ENCODE results near the gene TMEM156.
"Not testable (repeated sequence)": the region's sequence is repeated elsewhere in the genome, so short reads cannot be mapped to it uniquely, and the experiment has no call there.

Gene TMEM156

DNA sequence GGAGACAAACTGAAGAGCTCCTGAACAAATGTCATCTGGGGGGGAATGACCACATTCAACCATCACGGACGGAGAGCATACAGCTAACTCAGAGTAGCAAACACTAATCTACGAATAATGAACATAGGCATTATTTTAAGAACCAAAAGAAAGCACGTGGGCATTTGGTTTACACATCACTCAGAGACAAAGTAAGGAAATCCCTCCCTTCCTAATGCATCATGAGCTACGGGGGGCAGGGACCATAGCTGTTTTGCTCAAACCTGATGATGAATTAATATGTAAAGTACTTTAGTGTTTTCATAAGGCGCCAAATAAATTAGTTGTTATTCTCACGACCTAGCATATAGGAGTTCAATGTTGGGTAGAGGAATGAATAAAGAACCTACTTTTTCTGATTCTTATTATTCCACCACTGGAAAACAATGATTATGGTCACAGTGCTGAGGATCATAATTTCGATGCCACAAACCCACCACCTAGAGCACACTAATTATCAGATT is 11.7 kb upstream of the TMEM156 start:
- DNase-seq (ENCODE audit: low read depth in 3 of 3, low spot score in 1 of 3) = no peak

DNA sequence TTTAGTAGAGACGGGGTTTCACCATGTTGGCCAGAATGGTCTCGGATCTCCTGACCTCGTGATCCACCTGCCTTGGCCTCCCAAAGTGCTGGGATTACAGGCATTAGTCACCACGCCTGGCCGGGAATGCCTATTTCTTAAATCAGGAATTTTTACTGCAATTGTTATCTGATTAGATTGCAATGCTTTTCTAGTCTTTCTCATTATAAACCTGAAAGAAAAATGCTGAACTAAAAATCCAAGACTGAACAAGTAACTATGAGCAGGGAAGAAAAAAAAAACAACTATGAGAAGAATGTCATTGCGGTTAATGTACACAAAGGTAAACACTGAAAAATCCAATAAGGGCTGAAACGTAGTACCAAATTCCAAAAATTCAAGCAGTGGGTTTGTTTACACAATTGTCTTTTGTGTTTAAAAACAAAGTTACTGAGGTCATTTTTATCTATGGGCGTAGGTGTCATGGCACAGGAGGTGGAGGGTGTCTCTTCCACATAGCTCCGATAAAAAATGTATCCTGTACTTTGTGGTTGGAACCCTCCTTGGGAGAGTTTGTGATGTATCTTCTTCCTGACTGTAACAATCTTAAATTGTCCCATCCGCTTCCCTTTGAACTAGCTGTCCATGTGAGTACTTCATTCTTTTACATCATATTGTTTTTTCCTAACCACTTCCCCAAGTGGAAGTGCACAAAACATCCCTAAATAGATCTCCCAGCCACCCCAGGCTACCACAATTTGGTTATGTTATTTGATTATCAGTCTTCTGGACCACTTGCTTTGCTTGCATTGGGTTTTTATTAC is 11.1 kb upstream of the TMEM156 start:
- no peak for DNase-seq (ENCODE audit: low read depth in 3 of 3, low spot score in 1 of 3)

DNA sequence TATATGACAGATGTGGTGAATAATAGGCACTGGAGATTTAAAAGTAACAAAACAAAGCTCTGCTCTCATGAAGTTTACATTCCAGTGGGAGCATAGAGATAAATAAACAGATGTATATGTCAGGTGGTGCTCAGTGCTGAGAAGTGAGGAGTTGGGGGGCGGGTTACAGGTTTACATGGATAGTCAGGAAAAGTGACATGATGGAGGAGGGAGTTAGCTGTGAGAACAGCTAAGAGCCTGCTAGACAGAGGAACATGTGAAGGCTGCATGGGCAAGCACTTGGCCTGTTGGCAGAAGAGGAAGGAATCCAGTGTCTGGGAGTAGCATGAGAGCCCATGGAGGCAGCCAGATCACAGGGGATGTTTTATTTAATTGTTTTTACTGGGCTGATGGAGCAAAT is 10.2 kb upstream of the TMEM156 start:
- DNase-seq (ENCODE audit: low read depth in 3 of 3, low spot score in 1 of 3) = no peak

DNA sequence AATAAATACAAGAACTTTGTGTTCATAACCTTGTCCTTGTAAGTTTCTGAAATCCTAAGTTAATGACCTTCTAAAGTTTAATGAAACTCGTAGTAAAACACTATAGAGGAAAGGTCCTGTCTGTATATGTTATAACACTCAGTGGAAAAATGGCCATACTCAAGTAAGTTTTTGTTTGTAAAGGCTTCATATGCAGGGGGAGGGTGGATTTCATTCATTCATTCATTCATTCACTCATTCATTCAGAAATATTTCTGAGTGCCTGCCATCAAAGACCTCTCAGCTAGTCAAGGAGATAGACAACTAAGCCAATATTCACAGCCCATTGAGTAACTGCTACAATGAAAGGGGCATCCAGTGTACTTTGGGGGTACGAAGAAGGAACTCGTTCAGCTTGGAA is 6.9 kb upstream of the TMEM156 start:
- DNase-seq (ENCODE audit: low read depth in 3 of 3, low spot score in 1 of 3) = no peak

DNA sequence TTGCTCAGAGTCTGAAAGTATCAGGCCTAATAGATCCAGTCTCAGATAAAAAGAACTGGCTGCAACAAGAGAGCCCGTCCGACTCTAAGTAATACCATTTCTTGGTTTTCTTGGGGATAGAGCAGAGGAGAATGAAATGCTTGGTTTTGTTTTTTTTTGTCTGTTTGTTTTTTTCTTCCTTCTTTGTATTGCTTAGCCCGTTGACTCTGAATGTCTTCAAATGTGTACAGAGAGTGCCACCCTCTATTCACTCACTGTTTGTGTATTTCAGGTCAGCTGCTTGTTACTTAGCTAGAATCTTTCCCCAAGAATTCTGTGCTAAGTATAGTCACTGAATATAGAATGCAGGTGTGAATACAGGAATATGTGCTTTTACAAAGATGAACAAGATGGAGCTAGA is 5.7 kb upstream of the TMEM156 start:
- DNase-seq (ENCODE audit: low read depth in 3 of 3, low spot score in 1 of 3) = no peak

DNA sequence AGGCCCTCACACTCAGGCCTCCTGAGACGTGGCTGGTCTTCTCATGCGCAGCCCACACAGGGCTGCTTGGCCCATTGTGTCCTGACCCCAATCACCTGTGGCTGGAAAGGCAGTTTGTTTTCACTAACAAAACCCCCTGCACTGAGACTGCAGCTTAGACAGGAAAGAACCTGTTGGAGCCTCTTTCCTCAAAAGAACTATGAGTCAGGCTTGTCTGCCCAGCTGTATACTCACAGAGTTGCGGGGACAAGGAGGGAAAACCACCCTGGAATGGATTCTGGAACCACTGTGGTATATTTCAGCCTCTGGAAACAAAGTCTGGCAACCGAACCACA is 5.2 kb upstream of the TMEM156 start:
- DNase-seq (ENCODE audit: low read depth in 3 of 3, low spot score in 1 of 3) = no peak

DNA sequence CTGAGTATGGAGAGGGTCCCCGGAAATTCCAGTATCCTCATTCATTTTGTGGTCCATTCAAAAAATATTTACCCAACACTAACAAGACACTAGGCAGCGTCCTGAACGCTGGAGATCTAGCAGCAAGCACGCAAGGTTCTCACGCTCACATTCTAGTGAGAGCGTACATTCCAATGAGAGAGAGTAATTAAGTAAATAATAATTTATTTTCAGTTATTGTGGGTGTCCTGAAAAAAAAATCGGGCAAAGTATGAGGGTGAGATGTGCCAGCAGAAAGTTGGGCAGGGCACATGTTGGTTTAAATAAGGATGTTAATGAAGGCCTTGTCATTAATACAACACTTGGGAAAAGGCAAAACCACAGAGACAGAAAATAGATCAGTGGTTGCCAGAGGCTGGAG is 4.0 kb upstream of the TMEM156 start:
- no peak for DNase-seq (ENCODE audit: low read depth in 3 of 3, low spot score in 1 of 3)

DNA sequence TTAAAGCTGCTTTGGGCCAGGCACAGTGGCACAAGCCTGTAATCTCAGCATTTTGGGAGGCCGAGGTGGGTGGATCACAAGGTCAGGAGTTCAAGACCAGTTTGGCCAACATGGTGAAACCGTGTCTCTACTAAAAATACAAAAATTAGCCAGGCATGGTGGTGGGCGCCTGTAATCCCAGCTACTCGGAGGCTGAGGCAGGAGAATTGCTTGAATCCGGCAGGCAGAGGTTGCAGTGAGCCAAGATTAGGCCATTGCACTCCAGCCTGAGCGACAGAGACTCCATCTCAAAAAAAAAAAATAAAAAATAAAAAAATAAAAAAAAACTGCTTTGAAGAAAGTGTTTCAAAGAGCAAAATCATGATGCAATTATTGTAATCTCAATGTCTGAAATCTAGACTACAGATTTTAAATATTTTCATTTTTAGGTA is 604 bp downstream of the TMEM156 start:
- DNase-seq (ENCODE audit: low read depth in 3 of 3, low spot score in 1 of 3) = not testable (repeated sequence)

DNA sequence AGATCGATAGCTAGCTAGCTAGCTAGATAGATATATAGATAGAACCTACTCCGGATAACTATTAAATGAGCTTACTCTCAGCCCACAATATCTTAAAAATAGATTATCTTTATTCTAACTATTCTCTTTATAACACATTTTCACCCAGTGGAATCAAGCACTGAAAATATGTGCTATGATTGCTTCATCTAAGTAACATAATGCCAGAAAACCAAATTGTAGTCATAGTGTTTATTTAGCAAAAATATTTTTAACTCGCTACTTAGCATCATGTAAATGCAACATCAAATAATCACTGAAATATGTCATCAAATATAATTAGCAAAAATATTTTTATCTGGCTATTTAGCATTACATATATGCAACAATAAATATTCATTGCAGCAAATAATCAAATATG is 1.5 kb downstream of the TMEM156 start:
- no peak for DNase-seq (ENCODE audit: low read depth in 3 of 3, low spot score in 1 of 3)

DNA sequence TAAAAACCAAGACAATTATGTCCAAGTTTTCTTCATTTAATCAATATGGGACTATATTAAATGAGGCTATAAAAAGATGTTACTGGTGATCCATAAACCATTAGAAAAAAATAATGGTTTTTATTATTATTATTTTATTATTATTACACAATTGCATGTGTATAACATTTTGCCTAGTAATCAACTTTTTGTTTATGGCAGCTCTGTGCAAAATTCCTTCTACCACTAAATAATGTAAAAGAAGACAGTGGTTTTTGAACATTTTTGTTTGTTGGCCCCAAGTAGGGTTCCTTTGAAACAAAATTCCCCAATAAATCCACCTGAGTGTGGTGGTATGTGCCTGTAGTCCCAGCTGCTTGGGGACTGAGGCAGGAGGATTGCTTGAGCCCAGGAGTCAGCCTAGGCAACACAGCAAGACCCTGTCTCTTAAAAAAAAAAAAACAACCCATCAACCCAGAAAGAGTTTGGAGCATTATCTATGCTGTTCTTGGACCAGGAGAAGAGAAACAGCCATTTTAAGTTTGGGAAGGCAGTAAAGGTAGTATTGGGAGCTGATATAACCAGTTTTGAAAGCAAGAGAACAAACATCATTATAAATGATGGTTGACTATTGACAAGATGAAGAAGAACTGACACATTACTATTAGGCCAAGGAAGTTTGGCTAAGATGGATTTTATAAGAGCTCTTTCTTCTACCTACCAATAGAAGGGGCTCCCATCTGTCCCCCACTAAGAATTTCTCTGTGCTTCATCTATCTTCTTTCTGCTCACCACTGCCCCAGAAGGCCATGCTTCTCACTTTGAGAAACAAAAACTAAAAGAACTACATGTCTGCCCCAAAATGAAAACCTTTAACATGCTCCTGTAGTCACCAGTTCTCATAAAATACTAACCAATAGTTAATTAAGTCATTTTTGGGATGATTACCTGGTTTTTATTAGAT is 2.2 kb downstream of the TMEM156 start:
- no peak for DNase-seq (ENCODE audit: low read depth in 3 of 3, low spot score in 1 of 3)

DNA sequence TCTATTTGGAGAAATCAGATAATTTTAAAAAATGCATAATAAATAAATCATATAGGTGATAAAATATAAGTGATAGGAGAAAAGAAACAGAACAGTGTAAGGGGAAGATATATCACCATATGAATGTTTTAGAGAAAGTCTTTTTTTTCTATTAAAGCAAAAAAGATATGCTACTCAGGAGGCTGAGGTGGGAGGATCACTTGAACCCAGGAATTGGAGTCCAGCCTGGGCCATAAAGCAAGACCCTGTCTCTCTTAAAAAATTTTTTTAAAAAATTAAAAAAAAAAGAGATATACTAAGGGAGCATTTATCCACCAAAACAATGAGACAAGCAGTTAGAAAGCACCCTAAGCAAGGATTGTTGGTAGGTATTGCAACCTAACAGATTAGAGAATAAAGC is 6.1 kb downstream of the TMEM156 start:
- DNase-seq (ENCODE audit: low read depth in 3 of 3, low spot score in 1 of 3) = no peak

DNA sequence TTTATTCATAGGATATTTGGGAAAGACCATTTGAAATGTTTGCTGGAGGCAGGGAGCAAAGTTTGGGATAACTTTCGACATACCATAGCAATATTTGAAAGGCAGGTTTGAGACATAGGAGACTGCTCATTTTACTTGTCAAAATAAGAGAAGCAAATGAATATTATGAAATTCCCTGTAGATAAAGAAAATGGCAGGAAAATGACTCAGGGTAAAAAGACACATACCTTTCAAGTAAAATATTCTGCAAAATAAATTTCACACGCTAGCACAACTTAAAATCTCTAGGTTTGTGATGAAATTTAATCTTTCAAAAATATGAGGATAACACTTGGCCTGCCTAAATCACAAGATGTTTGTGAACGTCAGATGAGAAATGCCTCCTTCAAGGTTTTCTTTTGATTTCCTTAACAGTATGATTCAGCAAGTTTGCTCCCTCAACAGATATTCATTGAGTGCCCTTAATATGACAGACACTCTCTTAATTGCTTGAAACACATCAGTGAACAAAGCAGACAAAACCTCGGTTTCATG is 6.6 kb downstream of the TMEM156 start:
- no peak for DNase-seq (ENCODE audit: low read depth in 3 of 3, low spot score in 1 of 3)

DNA sequence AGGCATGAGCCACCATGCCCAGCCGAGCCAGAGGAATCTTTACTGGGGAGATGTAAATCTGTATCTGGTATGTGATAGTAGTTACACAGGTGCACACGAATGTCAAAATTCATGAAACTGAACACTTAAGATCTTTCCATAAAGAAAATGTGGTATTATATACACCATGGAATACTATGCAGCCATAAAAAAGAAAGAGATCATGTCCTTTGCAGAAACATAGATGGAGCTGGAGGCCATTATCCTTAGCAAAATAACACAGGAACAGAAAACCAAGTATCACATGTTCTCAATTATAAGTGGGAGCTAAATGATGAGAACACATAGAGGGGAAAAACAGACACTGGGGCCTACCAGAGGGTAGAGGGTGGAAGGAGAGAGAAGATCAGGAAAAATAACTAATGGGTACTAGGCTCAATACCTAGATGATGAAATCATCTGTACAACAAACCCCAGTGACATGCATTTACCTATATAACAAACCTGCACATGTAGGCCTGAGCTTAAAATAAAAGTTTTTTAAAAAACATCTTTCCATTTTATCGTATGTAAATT is 7.8 kb downstream of the TMEM156 start:
- no peak for DNase-seq (ENCODE audit: low read depth in 3 of 3, low spot score in 1 of 3)

DNA sequence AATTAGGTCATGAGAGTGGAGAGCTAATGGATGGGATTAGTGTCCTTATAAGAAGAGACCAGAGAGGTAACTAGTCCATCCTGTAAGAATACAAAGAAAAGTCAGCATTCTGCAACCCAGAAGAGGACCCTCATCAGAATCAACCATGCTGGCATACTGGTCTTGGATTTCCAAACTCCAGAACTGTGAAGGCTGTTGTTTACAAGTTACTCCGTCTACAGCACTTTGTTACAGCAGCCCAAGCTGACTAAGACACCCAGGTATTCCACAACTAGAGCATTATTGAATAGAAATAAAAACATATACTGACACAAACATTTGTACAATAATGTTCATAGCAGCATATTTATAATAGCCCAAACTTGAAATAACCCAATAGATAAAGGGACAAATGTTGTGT is 9.2 kb downstream of the TMEM156 start:
- no peak for DNase-seq (ENCODE audit: low read depth in 3 of 3, low spot score in 1 of 3)

DNA sequence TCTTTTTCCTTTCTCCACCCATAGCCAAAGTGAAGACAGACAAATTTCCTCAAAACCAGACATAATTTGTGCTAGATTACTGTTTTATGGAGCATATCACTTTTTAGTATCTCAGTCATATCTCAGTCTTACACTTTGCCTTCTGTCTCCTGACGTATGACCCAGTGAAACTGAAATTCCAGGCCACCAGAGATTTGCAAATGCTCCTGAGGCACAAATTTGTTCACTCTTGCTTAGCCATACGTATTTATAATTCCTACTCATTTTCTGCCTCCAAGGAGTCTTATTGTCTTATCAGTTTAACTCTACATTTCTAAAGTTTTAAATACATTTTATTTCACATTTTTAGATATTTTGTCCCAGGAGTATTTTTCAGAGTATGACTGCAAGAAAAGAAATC is 10.0 kb downstream of the TMEM156 start:
- no peak for DNase-seq (ENCODE audit: low read depth in 3 of 3, low spot score in 1 of 3)

DNA sequence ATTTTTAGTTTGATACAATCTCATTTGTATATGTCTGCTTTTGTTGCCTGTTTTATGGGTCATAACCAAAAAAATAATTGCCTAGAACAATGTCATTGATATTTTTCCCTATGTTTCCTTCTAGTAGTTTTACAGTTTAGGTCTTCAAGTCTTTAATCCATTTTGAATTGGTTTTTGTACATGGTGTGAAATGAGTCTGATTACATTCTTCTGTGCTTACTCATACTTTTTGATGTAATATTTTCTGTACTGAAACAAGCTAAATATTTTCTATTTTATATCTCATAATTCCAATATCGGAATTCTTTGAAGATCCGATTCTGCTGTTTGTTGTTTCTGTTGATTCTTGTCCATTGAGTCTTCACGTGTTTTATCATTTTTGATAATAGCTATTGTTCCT is 10.6 kb downstream of the TMEM156 start:
- no peak for DNase-seq (ENCODE audit: low read depth in 3 of 3, low spot score in 1 of 3)

DNA sequence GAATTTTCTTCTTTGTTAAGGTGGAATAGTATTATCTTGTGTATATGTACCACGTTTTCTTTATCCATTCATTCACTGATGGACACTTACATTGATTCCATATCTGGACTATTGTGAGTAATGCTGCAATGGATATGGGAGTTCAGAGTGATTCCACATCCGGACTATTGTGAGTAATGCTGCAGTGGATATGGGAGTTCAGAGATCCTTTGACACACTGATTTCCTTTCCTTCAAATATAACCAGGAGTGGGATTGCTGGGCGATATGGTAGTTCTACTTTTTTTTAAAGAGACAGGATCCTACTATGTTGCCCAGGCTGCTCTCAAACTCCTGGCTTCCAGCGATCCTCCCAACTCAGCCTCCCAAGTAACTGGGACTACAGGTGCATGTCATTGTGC is 12.1 kb downstream of the TMEM156 start:
- DNase-seq (ENCODE audit: low read depth in 3 of 3, low spot score in 1 of 3) = no peak

DNA sequence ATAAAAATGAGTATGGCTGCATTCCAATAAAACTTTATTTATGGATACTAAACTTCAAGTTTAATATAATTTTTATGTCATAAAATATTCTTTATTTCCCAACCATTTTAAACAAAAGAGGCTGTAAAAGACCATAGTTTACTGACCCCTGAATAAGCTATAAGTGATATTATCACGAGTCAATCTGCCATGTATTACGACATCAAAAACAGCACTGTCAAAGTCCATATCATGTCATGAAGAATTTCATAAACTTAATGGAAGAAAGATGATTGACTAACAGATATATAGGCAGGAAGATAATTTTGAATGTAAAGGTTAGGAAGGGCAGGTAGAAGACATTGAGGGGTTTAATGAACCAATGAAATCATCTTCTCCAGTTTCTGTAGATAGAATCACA is 18.2 kb downstream of the TMEM156 start:
- no peak for DNase-seq (ENCODE audit: low read depth in 3 of 3, low spot score in 1 of 3)

DNA sequence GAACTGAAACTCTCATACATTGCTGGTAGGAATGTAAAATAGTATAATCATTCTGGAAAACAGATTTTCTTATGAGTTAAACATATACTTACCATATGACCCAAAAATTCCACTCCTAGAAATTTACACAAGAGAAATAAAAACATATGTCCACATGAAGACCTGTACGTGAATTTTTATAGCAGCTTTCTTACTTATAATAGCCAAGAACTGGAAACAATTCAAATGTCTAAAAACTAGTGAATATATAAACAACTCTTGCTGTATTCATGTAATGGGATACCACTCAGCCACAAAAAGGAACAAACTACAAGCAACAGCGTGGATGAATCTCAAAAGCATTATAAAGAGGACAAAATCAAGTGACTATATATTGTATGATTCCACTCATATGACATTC is 27.5 kb downstream of the TMEM156 start:
- DNase-seq (ENCODE audit: low read depth in 3 of 3, low spot score in 1 of 3) = no peak

DNA sequence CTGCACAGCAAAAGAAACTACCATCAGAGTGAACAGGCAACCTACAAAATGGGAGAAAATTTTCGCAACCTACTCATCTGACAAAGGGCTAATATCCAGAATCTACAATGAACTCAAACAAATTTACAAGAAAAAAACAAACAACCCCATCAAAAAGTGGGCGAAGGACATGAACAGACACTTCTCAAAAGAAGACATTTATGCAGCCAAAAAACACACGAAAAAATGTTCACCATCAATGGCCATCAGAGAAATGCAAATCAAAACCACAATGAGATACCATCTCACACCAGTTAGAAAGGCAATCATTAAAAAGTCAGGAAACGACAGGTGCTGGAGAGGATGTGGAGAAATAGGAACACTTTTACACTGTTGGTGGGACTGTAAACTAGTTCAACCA is 30.2 kb downstream of the TMEM156 start:
- DNase-seq (ENCODE audit: low read depth in 3 of 3, low spot score in 1 of 3) = not testable (repeated sequence)

DNA sequence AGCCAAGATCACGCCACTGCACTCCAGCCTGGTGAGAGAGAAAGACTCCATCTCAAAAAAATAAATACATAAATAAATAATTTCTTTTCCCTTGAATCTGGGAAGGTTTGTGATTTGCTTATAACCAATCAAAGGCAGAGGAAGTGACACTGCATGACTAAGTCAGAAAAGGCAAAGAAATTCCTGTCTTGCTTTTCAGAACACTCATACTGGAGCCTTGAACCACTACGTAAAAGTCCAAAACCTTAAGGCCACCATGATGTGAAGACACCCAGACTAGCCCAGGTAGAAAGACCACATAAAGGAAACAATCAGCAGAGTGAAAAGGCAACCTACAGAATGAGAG is 36.6 kb downstream of the TMEM156 start:
- no peak for DNase-seq (ENCODE audit: low read depth in 3 of 3, low spot score in 1 of 3)

DNA sequence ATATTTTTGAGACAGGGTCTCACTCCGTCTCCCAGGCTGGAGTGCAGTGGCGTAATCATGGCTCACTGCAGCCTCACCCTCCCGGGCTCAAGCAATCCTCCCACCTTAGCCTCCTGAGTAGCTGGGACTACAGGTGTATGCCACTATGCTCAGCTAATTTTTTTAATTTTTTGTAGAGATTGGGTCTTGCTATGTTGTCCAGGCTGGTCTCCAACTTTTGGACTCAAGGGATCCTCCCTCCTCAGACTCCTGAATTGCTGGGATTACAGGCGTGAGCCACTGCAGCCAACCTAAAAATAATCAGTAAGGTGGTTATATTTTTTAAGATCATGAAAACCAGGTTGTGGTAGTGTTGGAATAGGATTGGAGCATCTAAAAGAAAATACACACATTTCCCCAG is 38.1 kb downstream of the TMEM156 start:
- no peak for DNase-seq (ENCODE audit: low read depth in 3 of 3, low spot score in 1 of 3)

Data from stimulated activated CD4-positive, alpha-beta T cell treated with anti-CD3 and anti-CD28 coated beads, TNF-alpha, amount 100 ng/mL, for 1 hour (primary cell).